Endothelial cell of umbilical vein (primary cell): Measurements from ENCODE around the gene ATAD3A. TPM values are rescaled to one million over a fixed set of nuclear protein-coding genes. Genes with fewer than 3 reads are reported as not detected.
"Not testable (repeated sequence)": the region's sequence is repeated elsewhere in the genome, so short reads cannot be mapped to it uniquely, and the experiment has no call there.

Experiments
- BruUV-seq: library from RNA; stranded (reverse); fragments of 400-500 nt; replicated peaks from 2 replicates; lab custom pipeline; 2021; lab: Mats Ljungman, UMichigan
- CTCF ChIA-PET: fragments of 300-600, 350-600 bp; sonication (Branson Sonifier 250); formaldehyde crosslinking; loops from one replicate; lab custom pipeline; 2021; ENCODE audit warnings: antibody characterized with exemption, inconsistent platforms; lab: Charles Lee
- POLR2A ChIA-PET: fragments of 300-600, 350-600 bp; sonication (Branson Sonifier 250); formaldehyde crosslinking; loops from one replicate; lab custom pipeline; 2021; ENCODE audit warnings: antibody characterized with exemption, inconsistent platforms; lab: Charles Lee
- DNase-seq: peaks from one replicate; pipeline ENCODE4 v3.0.0-alpha.2; 2011; ENCODE audit warnings: low read depth, low spot score
- FAIRE-seq: peaks from 2 replicates; lab custom pipeline; 2011; peaks lifted over from hg19 to GRCh38; lab: Jason Lieb, UNC
- H2AFZ ChIP-seq: 2 replicates; pipeline ENCODE4 v1.6.0; 2012; ENCODE audit warnings: low read depth, low read length, control low read depth, inconsistent platforms
- H3K27ac ChIP-seq: 2 replicates; pipeline ENCODE4 v1.5.1; 2011; ENCODE audit warnings: low read depth, mild to moderate bottlenecking, control low read depth, low read length, moderate library complexity; ENCODE audit not compliant: insufficient read depth
- H3K27me3 ChIP-seq, 2 experiments: 2 replicates each; pipeline versions ENCODE4 v1.6.0 to v1.6.1; 2011; ENCODE audit warnings: low read length in 2 of 2, mixed read lengths in 1 of 2; ENCODE audit not compliant: control insufficient read depth in 2 of 2, insufficient read depth in 2 of 2
- H3K36me3 ChIP-seq, 2 experiments: 2 replicates in 1 of 2; 3 replicates in 1 of 2; pipeline ENCODE4 v1.5.1; 2011; ENCODE audit warnings: low read length in 2 of 2, mild to moderate bottlenecking in 1 of 2, moderate library complexity in 1 of 2; ENCODE audit not compliant: control insufficient read depth in 2 of 2, insufficient read depth in 2 of 2; ENCODE audit errors: extremely low read depth in 1 of 2
- H3K4me1 ChIP-seq: 3 replicates; pipeline ENCODE4 v1.5.1; 2011; ENCODE audit warnings: mild to moderate bottlenecking, low read length; ENCODE audit not compliant: control insufficient read depth, insufficient read depth; ENCODE audit errors: extremely low read depth
- H3K4me2 ChIP-seq: 2 replicates; pipeline ENCODE4 v1.6.1; 2011; ENCODE audit warnings: low read length, control low read depth, mixed read lengths; ENCODE audit not compliant: insufficient read depth
- H3K4me3 ChIP-seq, 3 experiments: fragments of 200-600 bp in 1 of 3; sonication (generic), shearing (Covaris generic) in 1 of 3; replicated peaks in 1 of 3; 2 replicates each; pipeline ENCODE4 v1.5.1; 2011 to 2016; ENCODE audit warnings: control low read depth in 3 of 3, low read length in 3 of 3, mild to moderate bottlenecking in 2 of 3, inconsistent platforms in 1 of 3, low read depth in 1 of 3, moderate library complexity in 1 of 3; ENCODE audit not compliant: insufficient read depth in 1 of 3
- H3K79me2 ChIP-seq: 2 replicates; pipeline ENCODE4 v1.6.0; 2012; ENCODE audit warnings: low read length, inconsistent platforms; ENCODE audit not compliant: control insufficient read depth, insufficient read depth
- H3K9ac ChIP-seq: replicated peaks from 2 replicates; pipeline ENCODE3; 2011; ENCODE audit warnings: low read length, control low read depth; ENCODE audit not compliant: insufficient read depth; ENCODE audit errors: extremely low read depth
- H3K9me1 ChIP-seq: replicated peaks from 3 replicates; pipeline ENCODE4 v1.6.0; 2011; ENCODE audit warnings: mild to moderate bottlenecking, low read length; ENCODE audit not compliant: control insufficient read depth, insufficient read depth; ENCODE audit errors: extremely low read depth
- H3K9me3 ChIP-seq: replicated peaks from 2 replicates; pipeline ENCODE4 v1.5.1; 2012; ENCODE audit warnings: low read length, inconsistent platforms; ENCODE audit not compliant: control insufficient read depth, insufficient read depth
- H4K20me1 ChIP-seq: replicated peaks from 2 replicates; pipeline ENCODE3; 2011; ENCODE audit warnings: mild to moderate bottlenecking, low read length; ENCODE audit not compliant: control insufficient read depth, insufficient read depth; ENCODE audit errors: extremely low read depth
- EZH2 ChIP-seq: IDR thresholded peaks from 2 replicates; pipeline ENCODE4 v1.6.1; 2012; ENCODE audit warnings: borderline replicate concordance, low read depth, mild to moderate bottlenecking, moderate library complexity, low read length, inconsistent platforms; ENCODE audit not compliant: severe bottlenecking
- FOS ChIP-seq: IDR thresholded peaks from 2 replicates; pipeline ENCODE4 v1.6.1; 2011; ENCODE audit warnings: mild to moderate bottlenecking, low read length, moderate library complexity, borderline replicate concordance; ENCODE audit not compliant: insufficient read depth
- GATA2 ChIP-seq: IDR thresholded peaks from 2 replicates; pipeline ENCODE4 v1.7.0; 2011; ENCODE audit warnings: low read depth, mild to moderate bottlenecking, moderate library complexity, mixed read lengths, low read length; ENCODE audit not compliant: insufficient read length, insufficient read depth
- JUN ChIP-seq: IDR thresholded peaks from 2 replicates; pipeline ENCODE4 v1.6.1; 2011; ENCODE audit warnings: borderline replicate concordance, low read depth; ENCODE audit not compliant: insufficient read length, insufficient read depth
- MAX ChIP-seq: IDR thresholded peaks from 2 replicates; pipeline ENCODE4 v1.6.1; 2011; ENCODE audit not compliant: insufficient read depth, insufficient read length
- MYC ChIP-seq: IDR thresholded peaks from one replicate; pipeline ENCODE4 v1.6.1; 2011; ENCODE audit warnings: mild to moderate bottlenecking, low read depth, low read length
- POLR2A ChIP-seq: IDR thresholded peaks from 2 replicates; pipeline ENCODE4 v1.6.1; 2012; ENCODE audit warnings: low read depth, mild to moderate bottlenecking, control low read depth, low read length
- POLR2AphosphoS5 ChIP-seq: IDR thresholded peaks from 2 replicates; pipeline ENCODE4 v1.6.1; 2012; ENCODE audit warnings: low read depth, mild to moderate bottlenecking, control low read depth, low read length, moderate library complexity; ENCODE audit not compliant: insufficient read depth
- dilution Hi-C: fragments of 300-500 bp; cut with MboI; formaldehyde crosslinking; loops from one replicate; pipeline ENCODE4 v1.15.0; 2019; ENCODE audit warnings: low sequenced_read_pairs; ENCODE audit not compliant: extremely low pct_ligation_motif_present
- intact Hi-C: fragments of 100-400 bp; cut with micrococcal nuclease; formaldehyde crosslinking; loops from one replicate; pipeline ENCODE4 v1.10.0; 2022
- polyA plus RNA-seq, 4 experiments: library from polyadenylated mRNA; depleted of rRNA in 3 of 4; stranded (reverse) in 3 of 4; unstranded in 1 of 4; fragments of >200 nt; gene quantifications; 2 replicates each; pipeline versions ENCODE4 v1.2.1 to v1.2.3, GENCODE V29; 2011 to 2012; ENCODE audit warnings: missing spikeins in 1 of 4
- total RNA-seq: library from RNA; stranded (reverse); gene quantifications from 2 replicates; pipeline ENCODE4 v1.2.3, GENCODE V29; 2021
- TF ChIP-seq, protein P1 (sequence below), 2 donors: IDR thresholded peaks; 1 replicate in 1 of 2; 2 replicates in 1 of 2; pipeline ENCODE4 v1.5.1; 2011; ENCODE audit warnings: low read length in 2 of 2, mild to moderate bottlenecking in 2 of 2, moderate library complexity in 2 of 2, control low read depth in 1 of 2, inconsistent platforms in 1 of 2, low read depth in 1 of 2; ENCODE audit not compliant: insufficient read depth in 1 of 2; ENCODE audit errors: extremely low read depth in 1 of 2

ATAD3A gene
- total and polyA plus RNA-seq, 2 donors (not counting 3 experiments of a cell fraction or from before 2014, with no cell fraction given), result 24.9 to 55.2 TPM

GRCh38 chr1:1519805-1520505 is 8.0 kb downstream of the ATAD3A start:
- H3K4me2 ChIP-seq, FAIRE-seq, H3K9ac ChIP-seq, H3K4me1 ChIP-seq, H3K4me3 ChIP-seq, H2AFZ ChIP-seq, H4K20me1 ChIP-seq, intact Hi-C loops, H3K27me3 ChIP-seq, BruUV-seq, H3K27ac ChIP-seq, H3K79me2 ChIP-seq, DNase-seq, H3K9me1 ChIP-seq, H3K9me3 ChIP-seq, CTCF ChIA-PET, POLR2A ChIA-PET, dilution Hi-C loops: not testable (repeated sequence)
- peaks cover 0 to 20% of the 10 kb centered on the region in 2 experiments for H3K36me3 ChIP-seq

DNA sequence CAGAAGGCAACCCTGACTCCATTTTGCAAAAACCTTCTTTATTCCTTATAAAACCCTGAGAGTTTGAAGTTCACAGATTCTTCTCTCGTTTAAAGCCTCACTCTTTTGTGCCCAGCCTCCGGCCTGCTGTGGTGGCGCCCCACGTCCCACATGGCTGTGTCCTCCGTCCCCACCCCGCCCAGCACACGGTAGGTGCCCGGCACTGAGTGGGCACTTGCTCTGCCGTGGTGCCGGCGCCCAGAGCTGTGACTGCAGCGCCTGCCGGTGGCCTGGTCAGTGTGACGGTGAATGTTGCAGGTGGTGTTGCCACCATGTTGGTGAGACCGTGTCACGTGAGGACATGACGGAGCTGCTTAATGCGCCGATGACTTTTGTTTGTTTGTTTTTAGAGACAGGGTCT is 9.4 kb downstream of the ATAD3A start:
- DNase-seq (no peak), FAIRE-seq (no peak)
- Histone ChIP-seq H3K4me3 (no peak overlapping the region), H3K4me1 (no peaks in the 10 kb centered on the region), H3K9me3 (no peaks in the 10 kb centered on the region), H2AFZ (no peak overlapping the region), H3K27ac (no peak overlapping the region), H3K9me1 (no peaks in the 10 kb centered on the region), H3K9ac (no peak overlapping the region), H3K4me2 (no peak overlapping the region), H3K79me2 (no peaks in the 10 kb centered on the region), H4K20me1 (no peaks in the 10 kb centered on the region), H3K27me3 (no peaks in the 10 kb centered on the region), H3K36me3 (peaks cover 0 to 22% of the 10 kb centered on the region in 2 experiments)
- ChIA-PET CTCF (interaction anchor here (0.6 to 1.4 kb wide), 3 partner anchors 15 to 583 kb away, joined by 3 to 5 read pairs (median 3); no protein-coding TSS in a partner anchor), POLR2A (interaction anchor here (0.6 kb wide), 1 partner anchor 10 kb away, joined by 4 read pairs; the partner anchor contains the start of gene ATAD3A)
- dilution Hi-C loops, result no loop called here
- no TSS peak for BruUV-seq
- intact Hi-C loops, result no loop called here
- TF ChIP-seq, protein P1, sequence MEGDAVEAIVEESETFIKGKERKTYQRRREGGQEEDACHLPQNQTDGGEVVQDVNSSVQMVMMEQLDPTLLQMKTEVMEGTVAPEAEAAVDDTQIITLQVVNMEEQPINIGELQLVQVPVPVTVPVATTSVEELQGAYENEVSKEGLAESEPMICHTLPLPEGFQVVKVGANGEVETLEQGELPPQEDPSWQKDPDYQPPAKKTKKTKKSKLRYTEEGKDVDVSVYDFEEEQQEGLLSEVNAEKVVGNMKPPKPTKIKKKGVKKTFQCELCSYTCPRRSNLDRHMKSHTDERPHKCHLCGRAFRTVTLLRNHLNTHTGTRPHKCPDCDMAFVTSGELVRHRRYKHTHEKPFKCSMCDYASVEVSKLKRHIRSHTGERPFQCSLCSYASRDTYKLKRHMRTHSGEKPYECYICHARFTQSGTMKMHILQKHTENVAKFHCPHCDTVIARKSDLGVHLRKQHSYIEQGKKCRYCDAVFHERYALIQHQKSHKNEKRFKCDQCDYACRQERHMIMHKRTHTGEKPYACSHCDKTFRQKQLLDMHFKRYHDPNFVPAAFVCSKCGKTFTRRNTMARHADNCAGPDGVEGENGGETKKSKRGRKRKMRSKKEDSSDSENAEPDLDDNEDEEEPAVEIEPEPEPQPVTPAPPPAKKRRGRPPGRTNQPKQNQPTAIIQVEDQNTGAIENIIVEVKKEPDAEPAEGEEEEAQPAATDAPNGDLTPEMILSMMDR (IDR thresholded peaks at IDR 0.05; ENCODE audit: extremely low read depth in 1 of 2, insufficient read depth in 1 of 2, low read depth in 1 of 2, low read length in 2 of 2), result no peak
- no peak for TF ChIP-seq FOS
- no peak for TF ChIP-seq MYC
- TF ChIP-seq POLR2AphosphoS5, result no peak
- no peak for TF ChIP-seq JUN
- no peak for TF ChIP-seq GATA2
- no peak for TF ChIP-seq EZH2
- no peak for TF ChIP-seq MAX
- TF ChIP-seq POLR2A, result no peak
